Peyer's patch (tissue), 4 donors: ENCODE measurements around the gene HOTAIR.

Experiments
- POLR2A ChIP-seq, 2 donors: fragments of 450-650 bp; IDR thresholded peaks; one replicate each; pipeline ENCODE4 v1.5.1; 2017; ENCODE audit warnings: antibody characterized with exemption in 2 of 2, mild to moderate bottlenecking in 2 of 2, moderate library complexity in 2 of 2
- TF ChIP-seq, protein P1 (sequence below), 6 experiments: fragments of 450-650 bp in 4 of 6; fragments of 200-600 bp in 2 of 6; sonication (generic) in 1 of 6; IDR thresholded peaks; one replicate each; pipeline ENCODE4 v1.5.1; 2017 to 2019; ENCODE audit warnings: antibody characterized with exemption in 6 of 6, mild to moderate bottlenecking in 3 of 6, moderate library complexity in 1 of 6

DNA sequence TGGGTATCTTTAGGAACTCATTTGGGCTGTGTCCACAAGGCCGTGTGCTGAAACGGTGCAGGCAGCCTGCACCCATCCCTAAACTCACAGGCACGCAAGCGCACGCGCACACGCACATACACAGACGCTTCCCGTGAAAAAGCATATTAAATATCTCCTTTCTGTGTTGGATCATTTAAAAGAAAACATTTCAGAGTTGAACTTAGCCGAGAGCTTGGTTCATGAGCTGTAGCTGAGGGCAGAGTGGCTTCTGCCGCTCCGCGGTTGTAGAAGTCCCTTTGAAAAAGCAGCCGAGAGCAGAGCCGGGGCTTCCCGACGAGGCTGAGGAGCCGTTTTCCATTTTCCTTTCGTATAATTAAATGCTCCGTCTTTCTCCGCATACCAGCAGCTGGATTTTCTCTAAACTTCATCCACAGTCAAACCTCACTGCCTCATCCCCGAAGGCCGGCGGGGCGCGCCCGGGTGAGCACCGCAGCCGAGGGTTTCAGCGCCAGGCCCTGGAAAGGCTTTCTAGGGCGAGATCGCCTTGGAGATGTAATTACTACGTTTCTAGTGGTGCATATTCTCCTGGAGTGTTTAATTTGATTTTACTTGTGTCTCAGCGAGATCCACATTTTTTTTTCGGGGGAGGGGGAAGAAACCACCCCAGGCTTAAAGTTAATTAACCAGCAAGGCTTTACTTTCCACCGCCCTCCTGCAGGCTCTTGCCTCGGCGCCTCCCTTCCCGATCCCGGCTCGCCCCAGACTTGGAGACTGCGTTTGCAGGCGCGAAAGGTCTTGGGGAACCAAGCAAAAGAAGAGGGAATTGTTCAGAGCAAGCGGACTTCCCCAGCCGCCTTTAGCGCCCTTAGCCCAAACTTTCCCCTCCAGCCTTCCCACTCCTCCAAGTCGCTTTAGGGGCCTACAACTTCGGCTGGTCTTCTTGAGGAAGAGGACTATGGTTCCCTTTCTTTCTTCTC, 39.1 kb downstream of the HOTAIR start:
- no peak for TF ChIP-seq POLR2A (IDR thresholded peaks at IDR 0.05)
- TF ChIP-seq, protein P1, sequence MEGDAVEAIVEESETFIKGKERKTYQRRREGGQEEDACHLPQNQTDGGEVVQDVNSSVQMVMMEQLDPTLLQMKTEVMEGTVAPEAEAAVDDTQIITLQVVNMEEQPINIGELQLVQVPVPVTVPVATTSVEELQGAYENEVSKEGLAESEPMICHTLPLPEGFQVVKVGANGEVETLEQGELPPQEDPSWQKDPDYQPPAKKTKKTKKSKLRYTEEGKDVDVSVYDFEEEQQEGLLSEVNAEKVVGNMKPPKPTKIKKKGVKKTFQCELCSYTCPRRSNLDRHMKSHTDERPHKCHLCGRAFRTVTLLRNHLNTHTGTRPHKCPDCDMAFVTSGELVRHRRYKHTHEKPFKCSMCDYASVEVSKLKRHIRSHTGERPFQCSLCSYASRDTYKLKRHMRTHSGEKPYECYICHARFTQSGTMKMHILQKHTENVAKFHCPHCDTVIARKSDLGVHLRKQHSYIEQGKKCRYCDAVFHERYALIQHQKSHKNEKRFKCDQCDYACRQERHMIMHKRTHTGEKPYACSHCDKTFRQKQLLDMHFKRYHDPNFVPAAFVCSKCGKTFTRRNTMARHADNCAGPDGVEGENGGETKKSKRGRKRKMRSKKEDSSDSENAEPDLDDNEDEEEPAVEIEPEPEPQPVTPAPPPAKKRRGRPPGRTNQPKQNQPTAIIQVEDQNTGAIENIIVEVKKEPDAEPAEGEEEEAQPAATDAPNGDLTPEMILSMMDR (IDR thresholded peaks at IDR 0.05) = no peak
